ENCODE data around the gene TTN.

TTN gene

GRCh38 chr2:178761759-178762371 lies 45.4 kb downstream of the TTN start:
- TF ChIP-seq, protein P1, sequence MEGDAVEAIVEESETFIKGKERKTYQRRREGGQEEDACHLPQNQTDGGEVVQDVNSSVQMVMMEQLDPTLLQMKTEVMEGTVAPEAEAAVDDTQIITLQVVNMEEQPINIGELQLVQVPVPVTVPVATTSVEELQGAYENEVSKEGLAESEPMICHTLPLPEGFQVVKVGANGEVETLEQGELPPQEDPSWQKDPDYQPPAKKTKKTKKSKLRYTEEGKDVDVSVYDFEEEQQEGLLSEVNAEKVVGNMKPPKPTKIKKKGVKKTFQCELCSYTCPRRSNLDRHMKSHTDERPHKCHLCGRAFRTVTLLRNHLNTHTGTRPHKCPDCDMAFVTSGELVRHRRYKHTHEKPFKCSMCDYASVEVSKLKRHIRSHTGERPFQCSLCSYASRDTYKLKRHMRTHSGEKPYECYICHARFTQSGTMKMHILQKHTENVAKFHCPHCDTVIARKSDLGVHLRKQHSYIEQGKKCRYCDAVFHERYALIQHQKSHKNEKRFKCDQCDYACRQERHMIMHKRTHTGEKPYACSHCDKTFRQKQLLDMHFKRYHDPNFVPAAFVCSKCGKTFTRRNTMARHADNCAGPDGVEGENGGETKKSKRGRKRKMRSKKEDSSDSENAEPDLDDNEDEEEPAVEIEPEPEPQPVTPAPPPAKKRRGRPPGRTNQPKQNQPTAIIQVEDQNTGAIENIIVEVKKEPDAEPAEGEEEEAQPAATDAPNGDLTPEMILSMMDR (IDR thresholded peaks at IDR 0.05) = peak; percentile 36
- H3K4me3 ChIP-seq = no peak overlapping the region
- DNase-seq (ENCODE audit: low spot score) = no peak
- no peak overlapping the region for H3K27ac ChIP-seq

- TF ChIP-seq, protein P1 (IDR thresholded peaks at IDR 0.05) = no peak
- Histone ChIP-seq H3K27ac (no peak overlapping the region), H3K4me3 (no peak overlapping the region)
- no peak for DNase-seq (ENCODE audit: low spot score)
Measured at GRCh38 chr2:178756843-178757242, 50.4 kb downstream of the TTN start.

GRCh38 chr2:178756343-178756742 lies 50.9 kb downstream of the TTN start:
- no peak for DNase-seq (ENCODE audit: low spot score)
- no peak overlapping the region for H3K27ac ChIP-seq
- no peak overlapping the region for H3K4me3 ChIP-seq
- TF ChIP-seq, protein P1 (IDR thresholded peaks at IDR 0.05) = no peak

DNA sequence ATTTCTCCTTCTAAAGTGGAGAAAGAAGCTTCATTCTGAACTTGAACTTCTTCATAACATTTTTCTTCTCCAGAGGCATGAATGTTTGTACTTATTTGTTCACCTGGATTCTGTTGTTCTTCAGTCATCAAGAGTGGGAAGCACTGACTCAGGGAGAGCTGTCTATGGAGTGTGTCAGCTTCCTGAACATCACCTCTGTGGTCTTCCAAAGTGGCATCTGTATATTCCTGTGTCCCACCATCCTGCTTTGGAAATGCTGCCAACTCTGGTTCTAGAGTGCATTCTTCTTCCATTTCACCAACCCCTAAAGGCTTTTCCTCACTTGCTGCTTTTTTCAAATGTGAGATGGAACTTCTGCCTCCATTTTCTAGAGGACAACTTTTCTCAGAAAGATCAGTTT lies 59.5 kb downstream of the TTN start:
- DNase-seq (ENCODE audit: low spot score) = no peak
- TF ChIP-seq, protein P1 (IDR thresholded peaks at IDR 0.05) = no peak
- H3K27ac ChIP-seq = no peak overlapping the region
- no peak overlapping the region for H3K4me3 ChIP-seq

- no peak overlapping the region for H3K27ac ChIP-seq
- no peak for DNase-seq (ENCODE audit: low spot score)
- TF ChIP-seq, protein P1 (IDR thresholded peaks at IDR 0.05) = no peak
- no peak overlapping the region for H3K4me3 ChIP-seq
Measured at GRCh38 chr2:178734518-178734917, 72.7 kb downstream of the TTN start.

- no peak overlapping the region for H3K27ac ChIP-seq
- DNase-seq (ENCODE audit: low spot score) = no peak
- TF ChIP-seq, protein P1 (IDR thresholded peaks at IDR 0.05) = no peak
- H3K4me3 ChIP-seq = no peak overlapping the region
Measured at GRCh38 chr2:178733975-178734374, 73.2 kb downstream of the TTN start.

DNA sequence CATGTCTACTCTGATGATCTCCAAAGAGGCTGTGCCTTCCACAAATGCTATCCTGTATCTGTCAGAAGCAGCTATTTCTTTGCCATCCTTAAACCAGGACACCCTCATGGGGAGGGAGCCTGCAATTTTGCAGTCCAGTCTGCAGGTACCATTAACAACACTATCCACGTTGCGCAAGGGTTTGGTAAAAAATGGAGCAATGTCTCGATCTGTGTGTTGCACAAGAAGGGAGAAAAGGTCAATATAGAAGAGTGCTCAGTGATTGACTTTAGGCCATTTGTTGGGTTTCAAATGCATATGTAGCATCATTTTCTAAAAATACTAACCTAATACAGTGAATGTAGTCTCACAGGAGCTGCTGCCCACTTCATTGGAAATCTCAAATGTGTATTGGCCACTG lies 74.3 kb downstream of the TTN start:
- Histone ChIP-seq H3K4me3 (no peak overlapping the region), H3K27ac (no peak overlapping the region)
- DNase-seq (ENCODE audit: low spot score) = no peak
- TF ChIP-seq, protein P1 (IDR thresholded peaks at IDR 0.05) = no peak
